Activated naive CD4-positive, alpha-beta T cell treated with anti-CD3 and anti-CD28 coated beads, Interleukin-2, amount 50 U/mL, for 72 hours (primary cell): Measurements from ENCODE around the gene PRMT7. TPM values are rescaled to one million over a fixed set of nuclear protein-coding genes. Genes with fewer than 3 reads are reported as not detected.

Source experiments
- ATAC-seq, 2 donors: fragments of 150-1000 bp; cut with Tn5 transposase; 2 replicates each; pipeline ENCODE4 v1.10.0; 2021; ENCODE audit warnings: mild to moderate bottlenecking in 2 of 2, moderate library complexity in 2 of 2
- DNase-seq, 2 donors: peaks; one replicate each; pipeline ENCODE4 v3.0.0; 2021 to 2022; ENCODE audit warnings: low spot score in 2 of 2
- H3K27ac Mint-ChIP-seq, 2 donors: one replicate each; pipeline ENCODE4 v1.8.0; 2022; ENCODE audit warnings: mild to moderate bottlenecking in 2 of 2, mixed read lengths in 2 of 2
- H3K36me3 Mint-ChIP-seq, 2 donors: one replicate each; pipeline ENCODE4 v1.8.0; 2022; ENCODE audit warnings: mixed read lengths in 2 of 2
- H3K9me3 Mint-ChIP-seq, 2 donors: one replicate each; pipeline ENCODE4 v1.8.0; 2022; ENCODE audit warnings: mixed read lengths in 2 of 2
- total RNA-seq, 2 donors: library from RNA; stranded (reverse); gene quantifications; one replicate each; pipeline ENCODE4 v1.2.3, GENCODE V29; 2022

PRMT7 gene
- total RNA-seq, 2 donors from 2014 or later: 33.7 to 80.2 TPM

GRCh38 chr16:68291227-68291626 lies 19.6 kb upstream of the PRMT7 start:
- H3K36me3 Mint-ChIP-seq: peaks cover 32 to 37% of the 10 kb centered on the region in 2 donors
- ATAC-seq: peak in 1 of 2 donors; percentile 5
- DNase-seq: no peak
- H3K27ac Mint-ChIP-seq: peak overlapping the region; percentile 46 to 86
- H3K9me3 Mint-ChIP-seq: no peaks in the 10 kb centered on the region

- DNase-seq (no peak), ATAC-seq (no peak)
- Mint-ChIP-seq H3K27ac (peak overlapping the region; percentile 46 to 86), H3K36me3 (peaks cover 25 to 27% of the 10 kb centered on the region in 2 donors), H3K9me3 (no peaks in the 10 kb centered on the region)
Observed at GRCh38 chr16:68292425-68292824, 18.4 kb upstream of the PRMT7 start.

GRCh38 chr16:68296291-68296690 lies 14.5 kb upstream of the PRMT7 start:
- Mint-ChIP-seq H3K9me3 (no peaks in the 10 kb centered on the region), H3K27ac (peak overlapping the region; percentile 75 to 78), H3K36me3 (peaks cover 11% of the 10 kb centered on the region in 2 donors)
- no peak for ATAC-seq
- no peak for DNase-seq

GRCh38 chr16:68296693-68297092 lies 14.1 kb upstream of the PRMT7 start:
- Mint-ChIP-seq H3K9me3 (no peaks in the 10 kb centered on the region), H3K36me3 (peaks cover 10 to 11% of the 10 kb centered on the region in 2 donors)
- no peak for ATAC-seq

GRCh38 chr16:68297908-68298307 lies 12.9 kb upstream of the PRMT7 start:
- Mint-ChIP-seq H3K27ac (peak overlapping the region; percentile 75 to 83), H3K36me3 (peaks cover 9 to 15% of the 10 kb centered on the region in 2 donors), H3K9me3 (no peaks in the 10 kb centered on the region)
- ATAC-seq (no peak), DNase-seq (no peak)

More at GRCh38 chr16:68296693-68297092, 14.1 kb upstream of the PRMT7 start:
- DNase-seq: no peak
- H3K27ac Mint-ChIP-seq: peak overlapping the region; percentile 75 to 78

GRCh38 chr16:68298312-68298711 lies 12.5 kb upstream of the PRMT7 start:
- DNase-seq (no peak), ATAC-seq (no peak)
- peak overlapping the region; percentile 75 to 83 for H3K27ac Mint-ChIP-seq
- H3K9me3 Mint-ChIP-seq: no peaks in the 10 kb centered on the region
- H3K36me3 Mint-ChIP-seq: peaks cover 9 to 16% of the 10 kb centered on the region in 2 donors

GRCh38 chr16:68298907-68299561 lies 11.8 kb upstream of the PRMT7 start:
- Mint-ChIP-seq H3K9me3 (no peaks in the 10 kb centered on the region), H3K27ac (peak overlapping the region; percentile 75 to 89), H3K36me3 (peaks cover 5 to 23% of the 10 kb centered on the region in 2 donors)
- DNase-seq (no peak), ATAC-seq (no peak)

- Mint-ChIP-seq H3K9me3 (no peaks in the 10 kb centered on the region), H3K36me3 (peaks cover 5 to 23% of the 10 kb centered on the region in 2 donors), H3K27ac (peak overlapping the region; percentile 75 to 89)
- no peak for ATAC-seq
- no peak for DNase-seq
Observed at GRCh38 chr16:68299571-68300453, 11.0 kb upstream of the PRMT7 start.

- Mint-ChIP-seq H3K27ac (peak overlapping the region; percentile 45 to 88), H3K9me3 (no peaks in the 10 kb centered on the region), H3K36me3 (peaks cover 5 to 23% of the 10 kb centered on the region in 2 donors)
- no peak for DNase-seq
- ATAC-seq: no peak
Observed at GRCh38 chr16:68300734-68301459, 9.9 kb upstream of the PRMT7 start.

- H3K9me3 Mint-ChIP-seq: no peaks in the 10 kb centered on the region
- peaks cover 25 to 33% of the 10 kb centered on the region in 2 donors for H3K36me3 Mint-ChIP-seq
- no peak for ATAC-seq
- peak overlapping the region in 1 of 2 donors; percentile 68 for H3K27ac Mint-ChIP-seq
- DNase-seq: no peak
Observed at GRCh38 chr16:68306633-68307032, 4.2 kb upstream of the PRMT7 start.

- no peak for ATAC-seq
- H3K9me3 Mint-ChIP-seq: no peaks in the 10 kb centered on the region
- peaks cover 13 to 22% of the 10 kb centered on the region in 2 donors for H3K36me3 Mint-ChIP-seq
- DNase-seq: no peak
- peak overlapping the region; percentile 93 to 94 for H3K27ac Mint-ChIP-seq
Observed at GRCh38 chr16:68309799-68310198, 1.0 kb upstream of the PRMT7 start.

GRCh38 chr16:68310437-68310773 lies 414 bp upstream of the PRMT7 start:
- ATAC-seq (no peak), DNase-seq (no peak)
- H3K27ac Mint-ChIP-seq: peak overlapping the region; percentile 93 to 94
- H3K9me3 Mint-ChIP-seq: no peaks in the 10 kb centered on the region
- peaks cover 13 to 22% of the 10 kb centered on the region in 2 donors for H3K36me3 Mint-ChIP-seq

- Mint-ChIP-seq H3K36me3 (peaks cover 8 to 22% of the 10 kb centered on the region in 2 donors), H3K9me3 (no peaks in the 10 kb centered on the region), H3K27ac (peak overlapping the region in 1 of 2 donors; percentile 6)
- no peak for DNase-seq
- ATAC-seq: no peak
Observed at GRCh38 chr16:68313116-68313515, 2.3 kb downstream of the PRMT7 start.

GRCh38 chr16:68319185-68319908 lies 8.5 kb downstream of the PRMT7 start:
- DNase-seq: peak; percentile 24 to 69
- no peaks in the 10 kb centered on the region for H3K9me3 Mint-ChIP-seq
- peak; percentile 99 to 100 for ATAC-seq
- peaks cover 5% of the 10 kb centered on the region in 2 donors for H3K36me3 Mint-ChIP-seq
- peak overlapping the region; percentile 79 to 88 for H3K27ac Mint-ChIP-seq

GRCh38 chr16:68324336-68324735 lies 13.5 kb downstream of the PRMT7 start:
- Mint-ChIP-seq H3K36me3 (peaks cover 0 to 11% of the 10 kb centered on the region in 2 donors), H3K9me3 (no peaks in the 10 kb centered on the region), H3K27ac (no peak overlapping the region)
- DNase-seq (no peak), ATAC-seq (no peak)

GRCh38 chr16:68324780-68325357 lies 14.1 kb downstream of the PRMT7 start:
- ATAC-seq (no peak), DNase-seq (no peak)
- Mint-ChIP-seq H3K27ac (no peak overlapping the region), H3K9me3 (no peaks in the 10 kb centered on the region), H3K36me3 (peaks cover 0 to 10% of the 10 kb centered on the region in 2 donors)
